A549 (cell line): ENCODE data around the gene FXR2. TPM values are rescaled to one million over a fixed set of nuclear protein-coding genes. Genes with fewer than 3 reads are reported as not detected.

ENCODE experiments used
- ATAC-seq, 2 experiments: fragments of 200-7000 bp in 1 of 2; fragments of >200 bp in 1 of 2; cut with Nextera tagmentation in 1 of 2; cut with Tn5 transposase in 1 of 2; 3 replicates each; pipeline versions ENCODE4 v1.8.0 to v1.9.1; 2018 to 2020; ENCODE audit warnings: mild to moderate bottlenecking in 1 of 2, moderate library complexity in 1 of 2
- CTCF ChIA-PET: fragments of 300-600 bp; sonication (Branson Sonifier 250); formaldehyde crosslinking; extraction: SDS; loops from one replicate; lab custom pipeline; 2021; ENCODE audit warnings: antibody characterized with exemption, inconsistent platforms; lab: Yijun Ruan, JAX
- POLR2A ChIA-PET: fragments of 350-600 bp; formaldehyde crosslinking; extraction: SDS; loops from one replicate; lab custom pipeline; 2021; ENCODE audit warnings: antibody characterized with exemption, inconsistent platforms; lab: Yijun Ruan, JAX
- DNase-seq, 2 experiments: peaks; one replicate each; pipeline versions ENCODE4 v3.0.0 to v3.0.0-alpha.2; 2011 to 2016; ENCODE audit warnings: low read depth in 1 of 2, low spot score in 1 of 2
- FAIRE-seq: peaks from 2 replicates; lab custom pipeline; 2011; peaks lifted over from hg19 to GRCh38; lab: Jason Lieb, UNC
- H3K27ac ChIP-seq, 2 experiments: fragments of >200 bp; sonication (Bioruptor Twin); formaldehyde crosslinking; 3 replicates each; pipeline ENCODE4 v1.5.1; 2016 to 2017
- H3K4me1 ChIP-seq: fragments of >200 bp; sonication (Bioruptor Twin); formaldehyde crosslinking; 3 replicates; pipeline ENCODE4 v1.6.1; 2016
- H3K4me2 ChIP-seq: fragments of >200 bp; sonication (Bioruptor Twin); formaldehyde crosslinking; 3 replicates; pipeline ENCODE4 v1.6.1; 2016
- H3K4me3 ChIP-seq: fragments of >200 bp; sonication (Bioruptor Twin); formaldehyde crosslinking; 3 replicates; pipeline ENCODE4 v1.5.1; 2016
- H3K9me3 ChIP-seq: fragments of >200 bp; sonication (Bioruptor Twin); formaldehyde crosslinking; 3 replicates; pipeline ENCODE4 v1.6.1; 2016
- EHMT2 ChIP-seq: fragments of 200-600 bp; sonication (generic); IDR thresholded peaks from 2 replicates; pipeline ENCODE4 v1.6.1; 2016; ENCODE audit warnings: antibody characterized with exemption, low read depth, mild to moderate bottlenecking, moderate library complexity
- EP300 ChIP-seq, 2 experiments: fragments of >200 bp; sonication (Bioruptor Twin); formaldehyde crosslinking; IDR thresholded peaks; 2 replicates in 1 of 2; 3 replicates in 1 of 2; pipeline ENCODE4 v1.6.1; 2016 to 2017
- ESRRA ChIP-seq: fragments of 150-350 bp; IDR thresholded peaks from 2 replicates; pipeline ENCODE4 v1.6.1; 2014; ENCODE audit warnings: mild to moderate bottlenecking, low read length, borderline replicate concordance
- FOSB ChIP-seq: fragments of 250-450 bp; sonication (Bioruptor Pico); IDR thresholded peaks from 2 replicates; pipeline ENCODE4 v1.5.0; 2020; ENCODE audit warnings: mild to moderate bottlenecking, moderate library complexity
- HDAC2 ChIP-seq: fragments of 200-600 bp; sonication (generic); IDR thresholded peaks from 2 replicates; pipeline ENCODE4 v1.6.1; 2016
- JUN ChIP-seq, 2 experiments: fragments of >200 bp; sonication (Bioruptor Twin); formaldehyde crosslinking; IDR thresholded peaks; 2 replicates in 1 of 2; 3 replicates in 1 of 2; pipeline ENCODE4 v1.6.1; 2016 to 2017
- JUNB ChIP-seq: fragments of >200 bp; sonication (Bioruptor Twin); formaldehyde crosslinking; IDR thresholded peaks from 2 replicates; pipeline ENCODE4 v1.6.1; 2016
- KDM1A ChIP-seq: fragments of 200-600 bp; sonication (generic); IDR thresholded peaks from 2 replicates; pipeline ENCODE4 v1.6.1; 2016; ENCODE audit warnings: low read depth, mild to moderate bottlenecking
- MAZ ChIP-seq: fragments of 150-350 bp; IDR thresholded peaks from 2 replicates; pipeline ENCODE4 v1.6.1; 2014; ENCODE audit warnings: antibody characterized with exemption, low read depth, low read length, borderline replicate concordance
- NPAS2 ChIP-seq: fragments of 250-450 bp; sonication (Bioruptor Pico); IDR thresholded peaks from 2 replicates; pipeline ENCODE4 v1.8.0; 2022; ENCODE audit warnings: mild to moderate bottlenecking, moderate library complexity, borderline replicate concordance
- NR3C1 ChIP-seq: fragments of >200 bp; sonication (Bioruptor Twin); formaldehyde crosslinking; IDR thresholded peaks from 3 replicates; pipeline ENCODE4 v1.6.1; 2017
- RARB ChIP-seq: fragments of 250-450 bp; sonication (Bioruptor Pico); IDR thresholded peaks from 2 replicates; pipeline ENCODE4 v1.8.0; 2021; ENCODE audit warnings: mild to moderate bottlenecking, moderate library complexity
- SREBF2 ChIP-seq: fragments of 450-650 bp; IDR thresholded peaks from 2 replicates; pipeline ENCODE4 v1.6.1; 2014; ENCODE audit warnings: mild to moderate bottlenecking, moderate library complexity
- TP53 ChIP-seq: fragments of 250-450 bp; sonication (Bioruptor Pico); IDR thresholded peaks from 2 replicates; pipeline ENCODE4 v1.5.0; 2021; ENCODE audit warnings: mild to moderate bottlenecking, moderate library complexity
- ZC3H11A ChIP-seq: fragments of 450-650 bp; IDR thresholded peaks from 2 replicates; pipeline ENCODE4 v1.6.1; 2014; ENCODE audit warnings: antibody characterized with exemption, mild to moderate bottlenecking
- ZFP36 ChIP-seq: fragments of 450-650 bp; IDR thresholded peaks from 2 replicates; pipeline ENCODE4 v1.6.1; 2014; ENCODE audit warnings: borderline replicate concordance; ENCODE audit not compliant: partially characterized antibody
- WGBS: methylation state at CpG from one replicate; pipeline ENCODE4 v1.1.6; 2017; ENCODE audit errors: missing lambda C conversion rate; 5-methylcytosine and 5-hydroxymethylcytosine counted together
- polyA plus RNA-seq, 4 experiments: library from polyadenylated mRNA; depleted of rRNA in 3 of 4; stranded (reverse); fragments of >200 nt; fragmentation: RNase III in 1 of 4; extraction: RNeasy Plus Mini Kit Qiagen cat#74134 plus additional on column Dnase treatment in 1 of 4; gene quantifications; 2 replicates in 3 of 4; 3 replicates in 1 of 4; pipeline ENCODE4 v1.2.3, GENCODE V29; 2011 to 2017
- TF ChIP-seq, protein P1 (sequence below): fragments of 250-450 bp; sonication (Bioruptor Pico); IDR thresholded peaks from 2 replicates; pipeline ENCODE4 v1.5.0; 2020; ENCODE audit warnings: low read depth, mild to moderate bottlenecking, moderate library complexity
- TF ChIP-seq, protein P2 (sequence below): IDR thresholded peaks from 2 replicates; pipeline ENCODE4 v1.6.1; 2012
- TF ChIP-seq, protein P3 (sequence below): fragments of >200 bp; sonication (Bioruptor Twin); formaldehyde crosslinking; IDR thresholded peaks from 3 replicates; pipeline ENCODE4 v1.6.1; 2016

FXR2 gene
- polyA plus RNA-seq, 2 of the 4 experiments (the other 2 are of a cell fraction): 40.7 to 45.2 TPM

DNA sequence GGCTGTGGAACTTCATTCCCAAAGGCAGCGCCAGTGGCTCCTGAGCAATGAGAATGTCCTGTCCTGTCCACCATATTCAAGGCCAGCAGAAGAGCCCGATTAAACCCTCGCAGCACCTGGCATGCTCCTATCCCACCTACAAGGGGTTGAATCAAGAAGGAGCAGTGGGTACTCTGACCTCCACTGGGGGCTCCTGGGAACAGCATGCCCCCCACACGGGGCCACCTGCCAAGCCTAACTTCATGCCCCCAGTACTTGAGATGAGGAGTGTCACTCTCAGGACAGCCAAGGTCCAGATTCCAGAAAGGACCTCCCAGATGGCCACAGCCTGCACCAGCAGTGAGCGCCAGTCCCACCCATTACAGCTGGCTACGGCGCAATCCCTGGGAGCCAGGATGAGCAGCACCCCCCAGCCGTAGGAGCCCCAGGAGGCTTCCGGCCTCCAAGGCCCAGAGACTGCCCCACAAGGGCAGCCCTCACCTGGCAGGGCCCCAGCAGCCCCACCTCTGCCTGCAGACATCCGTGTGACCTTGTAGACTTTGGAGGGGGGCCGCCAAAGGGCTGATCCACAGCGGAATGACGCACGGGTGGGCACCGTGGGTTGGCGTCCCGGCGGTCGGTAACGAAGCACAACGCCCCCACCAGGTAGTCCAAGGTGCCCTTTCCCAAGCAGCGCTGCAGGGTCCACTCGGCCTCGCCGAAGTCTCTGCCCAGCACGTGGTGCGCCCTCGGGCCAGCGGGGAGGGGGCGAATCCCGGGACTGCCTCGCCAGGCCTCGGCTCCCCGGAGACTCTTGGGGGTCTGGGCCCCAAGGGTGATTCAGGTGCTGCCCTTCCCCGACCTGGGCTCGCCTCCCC, 32.1 kb downstream of the FXR2 start:
- TF ChIP-seq, protein P1, sequence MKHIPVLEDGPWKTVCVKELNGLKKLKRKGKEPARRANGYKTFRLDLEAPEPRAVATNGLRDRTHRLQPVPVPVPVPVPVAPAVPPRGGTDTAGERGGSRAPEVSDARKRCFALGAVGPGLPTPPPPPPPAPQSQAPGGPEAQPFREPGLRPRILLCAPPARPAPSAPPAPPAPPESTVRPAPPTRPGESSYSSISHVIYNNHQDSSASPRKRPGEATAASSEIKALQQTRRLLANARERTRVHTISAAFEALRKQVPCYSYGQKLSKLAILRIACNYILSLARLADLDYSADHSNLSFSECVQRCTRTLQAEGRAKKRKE: no peak
- TF ChIP-seq, protein P2, sequence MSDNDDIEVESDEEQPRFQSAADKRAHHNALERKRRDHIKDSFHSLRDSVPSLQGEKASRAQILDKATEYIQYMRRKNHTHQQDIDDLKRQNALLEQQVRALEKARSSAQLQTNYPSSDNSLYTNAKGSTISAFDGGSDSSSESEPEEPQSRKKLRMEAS: no peak
- TF ChIP-seq JUN (IDR thresholded peaks at IDR 0.05) (no peak), EHMT2 (no peak), RARB (no peak)
- ChIA-PET CTCF (interaction anchor here (1.0 to 12.1 kb wide), 7 partner anchors 8 to 268 kb away, joined by 3 to 184 read pairs (median 6); partner anchors contain the start of genes SAT2, SENP3, TP53 and WRAP53), POLR2A (interaction anchor here (1.3 to 5.0 kb wide), 4 partner anchors 10 to 105 kb away, joined by 5 to 97 read pairs (median 24); partner anchors contain the start of genes FXR2, TP53 and WRAP53)
- Histone ChIP-seq H3K9me3 (no peaks in the 10 kb centered on the region), H3K4me1 (peaks cover 56% of the 10 kb centered on the region), H3K27ac (peak overlapping the region; percentile 91 to 96), H3K4me2 (peak overlapping the region; percentile 84), H3K4me3 (peak overlapping the region; percentile 66)
- DNase-seq (no peak), FAIRE-seq (no peak), ATAC-seq (no peak)
- 92% methylated on average over 31 of the region's 36 CpGs for WGBS

DNA sequence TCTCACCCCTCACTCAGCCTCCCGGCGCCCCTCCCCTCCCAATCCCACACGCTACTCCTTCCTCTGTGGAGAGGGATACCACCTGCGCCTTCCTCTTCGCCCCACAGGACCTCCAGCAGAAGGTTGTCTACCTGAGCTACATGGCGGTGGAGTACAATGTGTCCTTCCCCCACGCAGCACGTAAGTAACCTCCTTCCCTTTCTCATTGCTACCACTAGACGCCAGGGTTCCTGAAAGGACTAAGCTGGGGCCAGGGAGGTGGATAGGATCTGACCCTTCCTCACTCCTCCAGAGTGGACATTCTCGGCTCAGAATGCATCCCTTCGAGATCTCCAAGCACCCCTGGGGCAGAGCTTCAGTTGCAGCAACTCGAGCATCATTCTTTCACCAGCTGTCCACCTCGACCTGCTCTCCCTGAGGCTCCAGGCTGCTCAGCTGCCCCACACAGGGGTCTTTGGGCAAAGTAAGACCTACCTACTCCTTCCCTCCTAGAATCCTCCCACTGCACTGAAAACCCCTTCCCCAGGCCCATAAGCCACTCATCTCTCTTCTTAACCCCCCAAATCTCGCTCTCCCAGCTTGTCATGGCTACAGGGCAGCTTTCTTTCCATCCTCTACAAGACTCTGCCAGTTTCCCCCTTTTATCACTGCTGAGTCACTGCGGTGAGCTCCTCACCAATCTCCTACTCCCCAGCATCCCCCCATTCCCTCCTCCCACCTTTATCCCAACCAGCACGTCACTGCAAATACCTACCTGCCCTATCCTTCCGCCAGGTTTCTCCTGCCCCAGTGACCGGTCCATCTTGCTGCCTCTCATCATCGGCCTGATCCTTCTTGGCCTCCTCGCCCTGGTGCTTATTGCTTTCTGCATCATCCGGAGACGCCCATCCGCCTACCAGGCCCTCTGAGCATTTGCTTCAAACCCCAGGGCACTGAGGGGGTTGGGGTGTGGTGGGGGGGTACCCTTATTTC, 33.8 kb downstream of the FXR2 start:
- TF ChIP-seq TP53 (CRISPR knock-in tag) (no peak), NPAS2 (CRISPR knock-in tag) (no peak), ZC3H11A (no peak), RARB (no peak), JUNB (no peak), JUN (IDR thresholded peaks at IDR 0.05) (no peak), ESRRA (no peak), SREBF2 (no peak), NR3C1 (no peak), MAZ (no peak), EP300 (IDR thresholded peaks at IDR 0.05) (no peak), ZFP36 (no peak), KDM1A (no peak), HDAC2 (no peak), FOSB (CRISPR knock-in tag) (no peak)
- TF ChIP-seq, protein P3, sequence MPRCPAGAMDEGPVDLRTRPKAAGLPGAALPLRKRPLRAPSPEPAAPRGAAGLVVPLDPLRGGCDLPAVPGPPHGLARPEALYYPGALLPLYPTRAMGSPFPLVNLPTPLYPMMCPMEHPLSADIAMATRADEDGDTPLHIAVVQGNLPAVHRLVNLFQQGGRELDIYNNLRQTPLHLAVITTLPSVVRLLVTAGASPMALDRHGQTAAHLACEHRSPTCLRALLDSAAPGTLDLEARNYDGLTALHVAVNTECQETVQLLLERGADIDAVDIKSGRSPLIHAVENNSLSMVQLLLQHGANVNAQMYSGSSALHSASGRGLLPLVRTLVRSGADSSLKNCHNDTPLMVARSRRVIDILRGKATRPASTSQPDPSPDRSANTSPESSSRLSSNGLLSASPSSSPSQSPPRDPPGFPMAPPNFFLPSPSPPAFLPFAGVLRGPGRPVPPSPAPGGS: no peak
- Histone ChIP-seq H3K4me3 (no peak overlapping the region), H3K4me1 (peaks cover 69% of the 10 kb centered on the region), H3K9me3 (no peaks in the 10 kb centered on the region), H3K27ac (peak overlapping the region in 1 of 2 experiments; percentile 79; a peak in 3 of 6 replicates), H3K4me2 (no peak overlapping the region)
- WGBS: 88% methylated on average over 23 of the region's 23 CpGs
- DNase-seq (no peak), ATAC-seq (no peak), FAIRE-seq (no peak)
- POLR2A ChIA-PET: interaction anchor here (0.6 to 2.9 kb wide), 4 partner anchors 9 to 106 kb away, joined by 3 to 30 read pairs (median 10); partner anchors contain the start of genes SOX15, TP53 and WRAP53
- CTCF ChIA-PET: interaction anchor here (0.6 to 12.1 kb wide), 10 partner anchors 8 to 803 kb away, joined by 3 to 184 read pairs (median 6); partner anchors contain the start of genes DNAH2, FXR2, SOX15 and TP53
